H54 (cell line): ENCODE data around the gene HIP1R.

Experiments
- DNase-seq: peaks from one replicate; pipeline ENCODE4 v3.0.0; 2011; ENCODE audit warnings: low spot score, mixed read lengths; ENCODE audit not compliant: insufficient read length
- FAIRE-seq: peaks from 3 replicates; lab custom pipeline; 2011; peaks lifted over from hg19 to GRCh38; lab: Jason Lieb, UNC
- POLR2A ChIP-seq: IDR thresholded peaks from 2 replicates; pipeline ENCODE4 v1.6.1; 2011; ENCODE audit warnings: low read depth, mild to moderate bottlenecking, low read length

HIP1R gene

DNA sequence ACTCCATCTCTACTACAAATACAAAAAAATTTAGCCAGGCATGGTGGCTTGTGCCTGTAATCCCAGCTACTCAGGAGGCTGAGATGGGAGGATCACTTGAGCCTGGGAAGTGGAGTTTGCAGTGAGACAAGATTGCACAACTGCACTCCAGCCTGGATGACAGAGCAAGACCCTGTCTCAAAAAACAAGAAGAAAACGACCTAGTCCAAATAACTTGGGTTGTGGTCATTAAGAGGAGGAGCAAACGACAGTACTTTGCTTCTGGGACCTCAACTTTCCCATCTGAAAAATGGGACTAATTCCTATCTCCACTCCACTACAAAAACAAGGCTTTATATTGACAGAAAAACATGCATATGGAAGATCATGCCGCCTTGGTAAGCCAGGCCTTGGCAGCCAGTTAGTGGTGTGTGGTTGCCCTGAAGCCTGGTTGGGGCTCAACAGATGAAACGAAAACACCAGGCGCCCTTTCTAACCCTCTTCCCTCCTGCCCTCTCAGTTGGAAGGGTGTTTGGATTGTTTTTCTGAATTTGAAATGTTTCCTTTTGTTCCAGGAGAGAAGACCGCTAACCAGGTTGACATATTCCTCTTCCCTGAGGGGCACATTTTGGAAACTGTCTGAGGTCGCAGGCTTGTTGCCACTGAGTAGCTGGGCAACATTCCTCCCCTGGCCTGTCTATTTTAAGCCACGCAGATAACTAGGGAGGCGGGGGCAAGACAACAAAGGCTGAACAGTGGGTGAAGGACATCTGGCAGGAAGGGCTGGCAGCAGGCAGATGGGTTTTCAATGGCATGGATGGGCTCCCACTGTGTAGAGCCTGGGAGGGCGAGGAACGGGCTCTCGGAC lies 74.4 kb downstream of the HIP1R start:
- FAIRE-seq (no peak), DNase-seq (no peak)
- TF ChIP-seq POLR2A = no peak
